Measurements from ENCODE around the gene DOCK1.

DOCK1 gene

DNA sequence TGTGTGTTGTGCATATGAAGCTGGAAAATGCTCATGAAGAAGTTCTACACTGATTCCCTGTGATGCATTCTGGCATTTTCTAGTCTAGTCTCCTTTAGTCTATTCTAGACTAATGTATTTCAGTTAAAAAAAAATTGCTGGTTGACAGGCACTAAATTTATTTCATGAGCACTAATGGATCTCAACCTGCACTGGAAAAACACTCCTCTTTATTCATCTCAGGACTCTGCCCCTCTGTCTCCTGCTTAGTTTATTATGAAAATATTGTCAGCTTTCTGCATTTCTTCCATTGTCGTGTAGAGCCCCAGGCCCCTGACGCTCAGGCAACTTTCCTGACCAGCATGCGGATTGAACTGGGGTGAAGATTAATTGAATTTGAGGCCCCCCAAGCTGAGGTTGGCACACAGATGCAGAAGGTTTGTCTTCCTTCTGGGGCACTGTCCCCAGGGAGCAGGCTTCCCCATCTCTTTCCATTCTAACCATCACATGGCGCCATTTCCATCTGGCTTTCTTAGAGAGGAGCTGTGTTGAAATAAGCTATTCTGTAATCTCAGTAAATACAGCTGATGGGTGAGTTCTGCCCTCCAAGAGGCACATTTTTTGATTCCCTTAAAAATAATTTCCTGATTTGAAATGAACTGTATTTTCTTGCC, 162.4 kb downstream of the DOCK1 start:
- H3K36me3 Mint-ChIP-seq: peaks cover 6% of the 10 kb centered on the region
- H3K9me3 Mint-ChIP-seq: peaks cover under 1% of the 10 kb centered on the region
- no peak overlapping the region for H3K27ac Mint-ChIP-seq
- no peak for ATAC-seq
- no peak for DNase-seq (ENCODE audit: low spot score in 2 of 2)
- H3K4me1 Mint-ChIP-seq: no peaks in the 10 kb centered on the region
- no peak overlapping the region for H3K4me3 Mint-ChIP-seq

DNA sequence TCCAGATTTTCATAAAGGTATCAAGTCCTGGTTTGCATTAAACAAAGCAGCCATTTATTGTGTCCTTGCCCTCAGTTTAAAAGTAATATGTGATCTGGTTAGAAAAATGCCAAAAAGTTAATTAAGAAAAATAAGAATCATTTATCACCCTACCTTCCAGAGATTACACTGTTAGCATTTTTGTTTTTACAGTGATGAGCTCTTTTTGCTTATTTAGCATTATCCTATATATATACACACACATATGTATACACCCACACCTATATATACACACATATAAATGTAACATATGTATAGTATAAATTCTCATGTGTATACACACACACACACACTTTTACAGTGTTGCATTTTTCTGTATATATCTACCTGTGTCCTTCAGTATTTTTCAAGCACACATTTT, 163.3 kb downstream of the DOCK1 start:
- Mint-ChIP-seq H3K4me1 (no peaks in the 10 kb centered on the region), H3K36me3 (peaks cover 6% of the 10 kb centered on the region), H3K27ac (no peak overlapping the region), H3K9me3 (no peaks in the 10 kb centered on the region), H3K4me3 (no peak overlapping the region)
- no peak for DNase-seq (ENCODE audit: low spot score in 2 of 2)
- ATAC-seq: no peak

DNA sequence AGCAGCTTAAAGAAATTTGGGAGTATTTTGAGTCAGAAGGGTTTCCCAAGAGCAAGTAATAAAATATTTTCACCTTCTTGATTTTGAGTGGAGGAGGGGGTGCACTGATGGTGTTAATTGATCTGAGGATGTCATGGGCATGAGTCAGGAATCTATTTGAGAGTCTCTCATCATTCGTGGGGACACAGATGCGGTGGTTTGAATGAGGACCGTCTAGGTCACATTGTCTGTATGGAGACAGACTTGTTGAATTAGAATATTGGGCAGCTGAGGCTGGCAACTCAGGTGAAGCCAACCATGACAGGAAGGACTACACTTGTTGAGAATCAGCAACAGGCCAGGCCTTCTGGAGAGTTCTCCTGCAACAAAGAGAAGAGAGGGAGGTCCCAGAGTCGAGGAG, 164.2 kb downstream of the DOCK1 start:
- DNase-seq (ENCODE audit: low spot score in 2 of 2): no peak
- no peaks in the 10 kb centered on the region for H3K4me1 Mint-ChIP-seq
- no peak for ATAC-seq
- H3K36me3 Mint-ChIP-seq: peaks cover 6% of the 10 kb centered on the region
- H3K27ac Mint-ChIP-seq: no peak overlapping the region
- no peak overlapping the region for H3K4me3 Mint-ChIP-seq
- H3K9me3 Mint-ChIP-seq: no peaks in the 10 kb centered on the region

DNA sequence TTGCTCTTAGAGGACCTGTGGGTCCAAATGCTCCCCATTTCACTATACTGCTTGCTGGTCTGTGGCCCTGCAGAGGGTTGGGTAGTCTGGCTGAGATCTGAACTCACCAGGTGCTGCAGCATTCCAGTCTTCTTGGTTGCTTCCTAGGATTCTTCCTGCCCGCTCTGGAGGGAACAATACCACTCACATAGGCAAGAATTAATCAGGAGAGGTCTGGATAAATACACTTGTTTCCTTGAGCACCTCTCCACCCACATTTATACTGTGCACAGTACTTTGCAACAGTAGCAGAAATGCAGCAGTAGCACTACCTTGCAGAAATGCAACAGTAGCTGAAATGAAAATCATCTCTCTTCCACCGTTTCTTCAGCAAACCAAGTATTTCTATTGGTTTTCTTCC, 165.9 kb downstream of the DOCK1 start:
- peaks cover 3% of the 10 kb centered on the region for H3K9me3 Mint-ChIP-seq
- no peak overlapping the region for H3K4me3 Mint-ChIP-seq
- DNase-seq (ENCODE audit: low spot score in 2 of 2) (no peak), ATAC-seq (no peak)
- no peak overlapping the region for H3K27ac Mint-ChIP-seq
- no peaks in the 10 kb centered on the region for H3K4me1 Mint-ChIP-seq
- no peaks in the 10 kb centered on the region for H3K36me3 Mint-ChIP-seq

DNA sequence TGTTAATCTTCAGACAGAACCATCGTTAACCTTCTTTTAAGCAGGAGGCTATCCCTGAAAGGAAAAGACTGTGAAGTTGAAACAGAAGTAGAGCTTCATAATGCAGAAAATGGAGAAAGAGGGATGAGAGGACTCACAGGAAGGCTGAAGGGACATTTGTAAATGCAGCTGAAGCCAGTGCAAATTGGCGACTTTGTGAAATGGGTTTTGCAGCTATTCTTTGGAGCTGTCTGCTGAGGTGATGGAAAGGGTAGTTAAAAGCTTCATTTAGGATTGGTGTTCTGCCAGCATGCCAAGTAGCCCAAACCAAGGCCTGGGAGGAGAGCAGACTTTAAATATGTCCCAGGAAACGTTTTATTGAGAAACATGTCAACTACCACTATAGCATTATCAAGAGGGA, 168.4 kb downstream of the DOCK1 start:
- no peak for DNase-seq (ENCODE audit: low spot score in 2 of 2)
- Mint-ChIP-seq H3K9me3 (peaks cover 3% of the 10 kb centered on the region), H3K4me3 (no peak overlapping the region), H3K36me3 (no peaks in the 10 kb centered on the region), H3K4me1 (no peaks in the 10 kb centered on the region), H3K27ac (no peak overlapping the region)
- ATAC-seq: no peak

DNA sequence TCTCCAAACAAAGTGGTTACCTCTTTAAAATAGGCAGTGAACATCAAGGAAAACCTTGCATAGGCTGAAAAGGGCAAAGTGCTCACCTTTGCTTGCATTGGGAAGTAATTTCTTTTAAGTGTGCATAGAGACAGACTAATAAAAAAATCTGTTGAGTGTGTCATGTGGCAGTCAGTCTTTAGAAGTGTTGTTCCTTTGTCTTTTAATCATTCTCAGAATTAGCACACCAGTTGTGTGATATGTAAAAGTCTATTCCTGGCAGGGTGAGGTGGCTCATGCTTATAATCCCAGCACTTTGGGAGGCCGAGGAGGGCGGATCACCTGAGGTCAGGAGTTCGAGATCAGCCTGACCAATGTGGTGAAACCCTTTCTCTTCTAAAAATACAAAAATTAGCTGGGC, 174.2 kb downstream of the DOCK1 start:
- no peak overlapping the region for H3K4me3 Mint-ChIP-seq
- no peaks in the 10 kb centered on the region for H3K4me1 Mint-ChIP-seq
- peaks cover 3% of the 10 kb centered on the region for H3K9me3 Mint-ChIP-seq
- no peak for DNase-seq (ENCODE audit: low spot score in 2 of 2)
- no peak for ATAC-seq
- no peak overlapping the region for H3K27ac Mint-ChIP-seq
- no peaks in the 10 kb centered on the region for H3K36me3 Mint-ChIP-seq

DNA sequence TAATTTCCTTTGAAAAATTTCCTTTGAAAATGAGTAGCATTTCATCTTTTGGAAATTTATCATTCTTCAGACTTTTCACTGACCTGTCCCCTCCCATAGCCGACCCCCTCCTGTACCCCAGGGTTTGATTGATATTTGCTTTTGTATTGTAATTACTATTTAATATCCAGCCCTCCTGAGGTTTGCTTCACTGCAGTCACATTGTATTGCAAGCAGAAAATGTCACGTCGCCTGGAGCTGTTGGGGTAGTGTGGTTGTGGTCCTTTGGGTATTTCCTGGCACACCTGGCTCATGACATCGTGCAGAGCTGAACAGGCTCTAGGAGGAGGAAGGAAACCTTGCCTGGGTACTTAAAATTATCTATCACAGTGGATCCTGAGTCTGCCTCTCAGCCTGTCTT, 175.1 kb downstream of the DOCK1 start:
- Mint-ChIP-seq H3K36me3 (no peaks in the 10 kb centered on the region), H3K27ac (no peak overlapping the region), H3K4me3 (no peak overlapping the region), H3K9me3 (peaks cover 1% of the 10 kb centered on the region), H3K4me1 (no peaks in the 10 kb centered on the region)
- no peak for ATAC-seq
- DNase-seq (ENCODE audit: low spot score in 2 of 2): no peak

DNA sequence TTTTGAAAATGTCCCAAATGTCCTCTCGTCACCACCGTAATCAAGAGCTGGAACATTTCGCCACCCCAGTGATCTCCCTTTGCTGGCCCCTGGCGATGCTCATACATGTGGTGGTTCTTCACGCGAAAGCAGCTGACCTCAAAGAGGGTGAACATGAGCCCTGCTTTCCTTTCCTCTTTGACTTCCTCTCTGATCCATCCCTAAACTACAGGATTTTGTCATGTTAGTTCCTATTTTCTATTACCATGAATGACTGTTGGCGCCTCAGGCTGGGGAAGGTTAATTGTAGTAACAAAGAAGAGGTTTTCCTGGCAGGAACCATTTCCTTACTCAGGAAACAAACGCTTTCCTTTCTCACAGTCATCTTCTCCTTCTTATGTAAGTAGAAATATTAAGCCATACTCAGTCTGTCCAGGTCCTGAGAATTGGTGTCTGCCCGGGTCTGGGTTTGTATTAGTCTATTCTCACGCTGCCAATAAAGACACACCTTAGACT, 176.7 kb downstream of the DOCK1 start:
- no peaks in the 10 kb centered on the region for H3K9me3 Mint-ChIP-seq
- no peak for DNase-seq (ENCODE audit: low spot score in 2 of 2)
- H3K4me3 Mint-ChIP-seq: no peak overlapping the region
- H3K36me3 Mint-ChIP-seq: no peaks in the 10 kb centered on the region
- no peak for ATAC-seq
- H3K27ac Mint-ChIP-seq: no peak overlapping the region
- no peaks in the 10 kb centered on the region for H3K4me1 Mint-ChIP-seq

DNA sequence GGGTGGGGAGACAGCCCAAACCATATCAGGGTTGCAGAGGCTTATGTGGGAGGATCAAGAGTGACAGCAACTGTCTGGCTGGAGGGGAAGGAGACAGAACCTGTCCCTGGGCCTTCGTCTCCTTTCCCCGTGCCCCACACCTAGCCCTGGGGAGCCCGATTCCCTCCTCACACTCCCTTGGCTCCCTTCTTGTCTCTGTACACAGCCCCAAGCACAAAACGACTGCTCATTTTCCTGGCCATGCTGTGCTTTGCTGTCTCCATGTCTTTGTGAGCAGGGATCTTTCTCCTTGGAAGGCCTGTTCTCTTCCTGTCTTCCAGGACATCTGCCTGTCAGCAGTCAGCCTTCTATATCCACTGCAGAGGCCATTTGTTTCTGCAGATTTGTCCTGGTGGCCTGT, 177.4 kb downstream of the DOCK1 start:
- no peaks in the 10 kb centered on the region for H3K36me3 Mint-ChIP-seq
- H3K4me1 Mint-ChIP-seq: no peaks in the 10 kb centered on the region
- ATAC-seq (no peak), DNase-seq (ENCODE audit: low spot score in 2 of 2) (no peak)
- H3K27ac Mint-ChIP-seq: no peak overlapping the region
- H3K4me3 Mint-ChIP-seq: no peak overlapping the region
- H3K9me3 Mint-ChIP-seq: no peaks in the 10 kb centered on the region

DNA sequence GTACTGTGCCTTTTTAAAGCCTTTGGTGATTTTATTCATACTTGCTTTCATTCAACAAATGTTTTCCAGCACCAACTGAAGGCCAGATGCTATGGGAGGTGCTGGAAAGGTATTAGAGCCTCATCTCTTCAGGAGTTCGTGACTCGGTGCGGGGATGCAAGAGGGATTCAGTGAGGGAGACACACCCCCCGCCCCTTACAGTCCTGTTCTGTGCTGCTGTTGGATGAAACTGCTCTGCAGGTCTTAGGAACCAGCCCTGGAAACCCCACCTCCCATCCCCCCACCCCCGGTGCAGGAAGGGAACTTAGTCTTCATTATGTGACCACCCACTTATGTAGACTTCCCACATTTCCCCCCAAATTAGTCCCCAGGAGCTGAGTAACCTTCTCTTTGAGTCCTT, 180.7 kb downstream of the DOCK1 start:
- Mint-ChIP-seq H3K4me3 (no peak overlapping the region), H3K36me3 (no peaks in the 10 kb centered on the region), H3K9me3 (no peaks in the 10 kb centered on the region), H3K4me1 (no peaks in the 10 kb centered on the region), H3K27ac (no peak overlapping the region)
- DNase-seq (ENCODE audit: low spot score in 2 of 2) (no peak), ATAC-seq (no peak)

DNA sequence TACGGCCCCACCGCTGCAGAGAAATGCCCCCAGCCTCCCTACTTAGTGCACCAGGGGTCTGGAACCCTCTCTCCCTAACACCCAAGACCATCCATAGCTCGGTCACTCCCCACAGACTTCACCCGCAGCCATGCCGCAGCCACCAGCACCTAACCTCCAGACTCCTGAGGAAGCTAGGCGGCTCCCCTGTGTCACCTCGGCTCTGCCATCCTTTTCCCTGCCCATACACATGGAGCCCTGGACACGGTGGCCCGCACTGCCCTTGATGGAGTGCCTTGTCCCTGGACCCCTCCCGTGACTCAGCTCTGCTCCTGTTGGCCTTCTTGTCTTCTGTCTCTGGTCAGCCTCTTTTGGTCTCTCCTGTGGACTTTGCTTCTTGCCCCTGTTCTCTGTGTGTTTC, 183.7 kb downstream of the DOCK1 start:
- no peaks in the 10 kb centered on the region for H3K4me1 Mint-ChIP-seq
- no peak overlapping the region for H3K27ac Mint-ChIP-seq
- H3K9me3 Mint-ChIP-seq: no peaks in the 10 kb centered on the region
- no peaks in the 10 kb centered on the region for H3K36me3 Mint-ChIP-seq
- DNase-seq (ENCODE audit: low spot score in 2 of 2) (no peak), ATAC-seq (peak; percentile 47)
- H3K4me3 Mint-ChIP-seq: no peak overlapping the region

DNA sequence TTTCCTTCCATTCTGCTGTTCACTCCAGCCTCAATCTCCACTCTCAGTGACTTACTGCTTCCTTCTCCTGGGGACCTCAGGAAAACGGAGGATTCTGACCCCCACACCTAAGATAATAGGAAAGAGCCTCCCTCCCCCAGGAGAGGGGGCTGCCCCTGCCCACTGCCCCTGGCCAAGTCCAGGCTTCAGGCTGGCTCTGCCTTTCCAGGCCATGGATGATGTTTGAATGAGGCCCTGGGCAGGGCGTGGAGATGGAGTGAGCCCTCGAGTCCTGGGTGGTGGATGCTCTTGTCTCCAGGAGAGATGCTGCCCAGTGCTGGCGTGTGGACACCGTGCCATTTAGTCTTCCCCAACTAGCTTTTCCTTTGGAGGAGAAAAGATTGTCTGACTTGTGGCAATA, 184.2 kb downstream of the DOCK1 start:
- no peaks in the 10 kb centered on the region for H3K4me1 Mint-ChIP-seq
- ATAC-seq (no peak), DNase-seq (ENCODE audit: low spot score in 2 of 2) (no peak)
- no peak overlapping the region for H3K4me3 Mint-ChIP-seq
- H3K36me3 Mint-ChIP-seq: no peaks in the 10 kb centered on the region
- no peaks in the 10 kb centered on the region for H3K9me3 Mint-ChIP-seq
- no peak overlapping the region for H3K27ac Mint-ChIP-seq

DNA sequence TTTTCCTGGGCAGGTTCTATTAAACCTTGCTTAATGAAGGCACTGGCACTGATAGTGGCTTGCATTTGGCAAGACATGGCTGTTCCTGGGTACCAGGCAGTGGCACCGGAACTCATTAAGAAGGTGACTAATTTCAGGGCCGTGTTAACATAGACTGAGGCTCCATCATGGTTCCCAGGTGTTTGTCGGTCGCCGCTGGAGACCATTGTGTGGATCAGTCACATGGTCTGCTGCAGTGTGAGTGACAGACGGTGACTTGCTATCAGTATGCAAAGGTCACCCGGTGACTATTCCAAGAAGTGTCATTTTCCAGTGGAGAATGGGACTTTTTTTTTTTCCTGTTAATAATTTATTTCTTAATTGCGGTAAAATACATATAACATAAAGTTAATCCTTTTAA, 184.9 kb downstream of the DOCK1 start:
- ATAC-seq: no peak
- no peak for DNase-seq (ENCODE audit: low spot score in 2 of 2)
- Mint-ChIP-seq H3K9me3 (no peaks in the 10 kb centered on the region), H3K27ac (no peak overlapping the region), H3K4me3 (no peak overlapping the region), H3K36me3 (no peaks in the 10 kb centered on the region), H3K4me1 (no peaks in the 10 kb centered on the region)

DNA sequence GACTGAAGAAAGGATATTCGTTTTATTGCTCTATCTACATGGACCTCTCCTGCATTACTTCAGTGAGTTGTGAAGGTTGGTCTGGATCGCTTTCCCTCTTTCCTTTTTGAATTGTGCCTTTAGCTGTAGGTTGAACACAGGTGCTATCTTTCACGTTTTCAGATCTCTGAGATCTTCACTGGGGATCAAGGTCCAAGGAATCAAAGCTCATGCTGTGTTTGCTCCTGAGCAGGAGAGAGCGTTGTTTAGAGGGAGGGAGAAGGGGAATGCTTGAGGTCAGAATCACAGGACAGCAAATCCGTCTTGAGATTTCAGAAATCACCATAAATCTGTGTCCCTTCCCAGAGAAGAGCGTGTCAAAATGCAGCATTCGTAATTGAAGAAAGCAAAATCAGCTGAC, 186.1 kb downstream of the DOCK1 start:
- H3K27ac Mint-ChIP-seq: no peak overlapping the region
- H3K9me3 Mint-ChIP-seq: no peaks in the 10 kb centered on the region
- no peaks in the 10 kb centered on the region for H3K4me1 Mint-ChIP-seq
- no peak for DNase-seq (ENCODE audit: low spot score in 2 of 2)
- H3K36me3 Mint-ChIP-seq: no peaks in the 10 kb centered on the region
- no peak for ATAC-seq
- no peak overlapping the region for H3K4me3 Mint-ChIP-seq

DNA sequence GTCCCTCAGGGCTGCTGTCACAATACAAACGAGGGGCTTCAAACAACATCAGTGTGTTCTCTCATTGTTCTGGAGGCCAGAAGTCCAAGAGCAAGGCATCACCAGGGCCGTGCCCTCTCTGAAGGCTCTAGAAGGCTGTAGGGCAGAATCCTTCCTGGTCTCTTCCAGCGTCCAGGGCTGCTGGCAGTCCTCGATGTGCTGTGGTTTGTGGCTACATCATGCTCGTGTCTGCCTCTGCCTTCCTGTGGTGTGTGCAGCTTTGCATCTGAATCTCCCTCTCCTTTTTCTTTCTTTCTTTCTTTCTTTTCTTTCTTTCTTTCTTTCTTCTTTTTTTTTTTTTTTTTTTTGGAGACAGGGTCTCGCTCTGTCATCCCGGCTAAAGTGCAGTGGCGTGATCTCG, 187.7 kb downstream of the DOCK1 start:
- Mint-ChIP-seq H3K36me3 (no peaks in the 10 kb centered on the region), H3K4me1 (no peaks in the 10 kb centered on the region), H3K9me3 (no peaks in the 10 kb centered on the region), H3K27ac (no peak overlapping the region), H3K4me3 (no peak overlapping the region)
- ATAC-seq (no peak), DNase-seq (ENCODE audit: low spot score in 2 of 2) (no peak)

DNA sequence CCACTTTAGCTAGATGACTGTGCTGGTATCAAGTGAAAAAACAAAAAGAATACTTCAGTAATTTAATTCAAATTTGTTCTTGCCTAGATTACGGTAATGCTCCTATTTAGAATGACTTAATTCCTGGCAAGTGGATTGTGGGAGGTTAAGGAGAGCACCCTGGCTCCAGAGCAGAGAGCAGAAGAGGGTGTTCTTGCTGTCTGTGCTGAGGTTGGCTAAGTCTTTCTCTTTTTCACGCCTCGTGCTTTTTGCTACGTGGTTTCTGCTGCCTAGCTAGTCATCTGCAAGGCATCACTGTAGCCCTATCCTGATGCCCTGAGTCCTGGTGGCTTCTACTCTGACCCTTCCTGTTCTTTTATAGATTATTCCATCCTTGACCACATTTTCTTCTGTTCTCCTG, 189.8 kb downstream of the DOCK1 start:
- Mint-ChIP-seq H3K4me3 (no peak overlapping the region), H3K9me3 (peaks cover 3% of the 10 kb centered on the region), H3K27ac (no peak overlapping the region), H3K4me1 (no peaks in the 10 kb centered on the region), H3K36me3 (no peaks in the 10 kb centered on the region)
- no peak for ATAC-seq
- DNase-seq (ENCODE audit: low spot score in 2 of 2): no peak
